Thyroid gland (tissue), 4 donors: ENCODE data around the gene BICDL2. TPM values are rescaled to one million over a fixed set of nuclear protein-coding genes. Genes with fewer than 3 reads are reported as not detected.
A peak's percentile ranks its signal among the peaks of the same experiment; 100 is the strongest.

Source experiments
- DNase-seq, 2 donors: peaks; one replicate each; pipeline ENCODE4 v3.0.0-alpha.2; 2019
- H3K27ac ChIP-seq, 3 donors: fragments of 200-600 bp; sonication (generic); 1 replicate in 2 of 3; 2 replicates in 1 of 3; pipeline ENCODE4 v1.5.1; 2016 to 2019; ENCODE audit warnings: mild to moderate bottlenecking in 1 of 3, moderate library complexity in 1 of 3
- H3K27me3 ChIP-seq: fragments of 200-600 bp; sonication (generic); one replicate; pipeline ENCODE4 v1.5.1; 2019
- H3K36me3 ChIP-seq, 2 donors: fragments of 200-600 bp; sonication (generic); one replicate each; pipeline ENCODE4 v1.5.1; 2016 to 2019
- H3K4me1 ChIP-seq, 2 donors: fragments of 200-600 bp; sonication (generic); one replicate each; pipeline ENCODE4 v1.5.1; 2017 to 2019
- H3K4me3 ChIP-seq, 3 donors: fragments of 200-600 bp; sonication (generic); replicated peaks in 1 of 3; 1 replicate in 2 of 3; 2 replicates in 1 of 3; pipeline ENCODE4 v1.5.1; 2016; ENCODE audit warnings: mild to moderate bottlenecking in 1 of 3
- H3K9me3 ChIP-seq: fragments of 200-600 bp; sonication (generic); one replicate; pipeline ENCODE4 v1.5.1; 2017
- POLR2A ChIP-seq, 2 donors: fragments of 450-650 bp; IDR thresholded peaks; one replicate each; pipeline ENCODE4 v1.6.1; 2017; ENCODE audit warnings: antibody characterized with exemption in 2 of 2, mild to moderate bottlenecking in 2 of 2, moderate library complexity in 1 of 2
- WGBS, 2 donors: methylation state at CpG; one replicate each; pipeline ENCODE4 v1.1.5; 2017; 5-methylcytosine and 5-hydroxymethylcytosine counted together
- intact Hi-C: fragments of 100-400 bp; cut with DNase I; formaldehyde crosslinking; loops from one replicate; pipeline ENCODE4 v1.15.1; 2023
- total RNA-seq, 4 donors: library from RNA; depleted of rRNA; stranded (reverse); fragments of >200 nt; gene quantifications; one replicate each; pipeline ENCODE4 v1.2.3, GENCODE V29; 2016
- TF ChIP-seq, protein P1 (sequence below), 6 experiments: fragments of 200-600 bp in 3 of 6; fragments of 450-650 bp in 3 of 6; sonication (generic) in 3 of 6; IDR thresholded peaks; one replicate each; pipeline ENCODE4 v1.5.1; 2016 to 2019; ENCODE audit warnings: antibody characterized with exemption in 6 of 6, mild to moderate bottlenecking in 2 of 6, inconsistent platforms in 1 of 6, moderate library complexity in 1 of 6

Gene BICDL2
- total RNA-seq, 4 donors from 2014 or later, result 7.3 to 17.8 (median 14.6) TPM

- intact Hi-C loops, result no loop called here
- Histone ChIP-seq H3K4me3 (no peak overlapping the region), H3K36me3 (no peaks in the 10 kb centered on the region), H3K4me1 (peaks cover 0 to 4% of the 10 kb centered on the region in 2 donors), H3K9me3 (no peaks in the 10 kb centered on the region), H3K27ac (no peak overlapping the region), H3K27me3 (no peaks in the 10 kb centered on the region)
- WGBS, 2 donors, result 13 to 21% methylated on average over 21 to 40 of the region's 58 CpGs
- TF ChIP-seq, protein P1, sequence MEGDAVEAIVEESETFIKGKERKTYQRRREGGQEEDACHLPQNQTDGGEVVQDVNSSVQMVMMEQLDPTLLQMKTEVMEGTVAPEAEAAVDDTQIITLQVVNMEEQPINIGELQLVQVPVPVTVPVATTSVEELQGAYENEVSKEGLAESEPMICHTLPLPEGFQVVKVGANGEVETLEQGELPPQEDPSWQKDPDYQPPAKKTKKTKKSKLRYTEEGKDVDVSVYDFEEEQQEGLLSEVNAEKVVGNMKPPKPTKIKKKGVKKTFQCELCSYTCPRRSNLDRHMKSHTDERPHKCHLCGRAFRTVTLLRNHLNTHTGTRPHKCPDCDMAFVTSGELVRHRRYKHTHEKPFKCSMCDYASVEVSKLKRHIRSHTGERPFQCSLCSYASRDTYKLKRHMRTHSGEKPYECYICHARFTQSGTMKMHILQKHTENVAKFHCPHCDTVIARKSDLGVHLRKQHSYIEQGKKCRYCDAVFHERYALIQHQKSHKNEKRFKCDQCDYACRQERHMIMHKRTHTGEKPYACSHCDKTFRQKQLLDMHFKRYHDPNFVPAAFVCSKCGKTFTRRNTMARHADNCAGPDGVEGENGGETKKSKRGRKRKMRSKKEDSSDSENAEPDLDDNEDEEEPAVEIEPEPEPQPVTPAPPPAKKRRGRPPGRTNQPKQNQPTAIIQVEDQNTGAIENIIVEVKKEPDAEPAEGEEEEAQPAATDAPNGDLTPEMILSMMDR (IDR thresholded peaks at IDR 0.05), result peak in 5 of 6 experiments; percentile 23 to 60 (median 53)
- peak in 1 of 2 donors; percentile 66 for TF ChIP-seq POLR2A (IDR thresholded peaks at IDR 0.05)
- DNase-seq, result peak; percentile 98
Measured at GRCh38 chr16:3003582-3004270, 33.0 kb downstream of the BICDL2 start.

DNA sequence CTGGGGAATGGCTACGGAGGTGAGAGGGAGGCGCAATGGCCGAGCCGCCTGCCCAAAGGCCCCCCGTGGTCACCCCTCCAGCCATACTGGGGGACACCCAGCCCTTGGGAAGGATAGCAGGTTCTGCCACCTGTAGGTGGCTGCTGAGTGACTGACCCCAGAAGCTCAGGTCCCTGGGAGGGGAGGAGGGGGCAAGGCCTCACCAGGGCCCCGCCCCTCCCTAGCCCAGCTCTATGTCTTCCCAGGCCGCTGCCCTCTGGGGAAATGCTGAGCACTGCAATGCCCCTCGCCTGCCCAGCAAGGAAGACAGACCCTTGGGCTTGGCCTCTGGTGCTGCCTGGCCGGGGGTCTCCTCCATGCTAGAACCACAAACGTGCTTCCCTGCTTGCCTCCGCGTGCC, 35.4 kb downstream of the BICDL2 start:
- DNase-seq, result no peak
- Histone ChIP-seq H3K9me3 (no peaks in the 10 kb centered on the region), H3K4me3 (no peak overlapping the region), H3K4me1 (peaks cover 0 to 4% of the 10 kb centered on the region in 2 donors), H3K27ac (no peak overlapping the region), H3K36me3 (no peaks in the 10 kb centered on the region), H3K27me3 (no peaks in the 10 kb centered on the region)
- TF ChIP-seq, protein P1 (IDR thresholded peaks at IDR 0.05), result no peak
- intact Hi-C loops, result no loop called here
- WGBS, 2 donors, result 76 to 94% methylated on average over 5 to 9 of the region's 12 CpGs

GRCh38 chr16:3000540-3000939, 36.2 kb downstream of the BICDL2 start:
- Histone ChIP-seq H3K36me3 (no peaks in the 10 kb centered on the region), H3K27me3 (no peaks in the 10 kb centered on the region), H3K4me3 (no peak overlapping the region), H3K9me3 (no peaks in the 10 kb centered on the region), H3K4me1 (peaks cover 0 to 4% of the 10 kb centered on the region in 2 donors), H3K27ac (no peak overlapping the region)
- intact Hi-C loops, result no loop called here
- no peak for DNase-seq
- TF ChIP-seq POLR2A (IDR thresholded peaks at IDR 0.05), result no peak
- TF ChIP-seq, protein P1 (IDR thresholded peaks at IDR 0.05), result no peak
- WGBS, 2 donors, result 90 to 100% methylated on average over 1 of the region's 4 CpGs

DNA sequence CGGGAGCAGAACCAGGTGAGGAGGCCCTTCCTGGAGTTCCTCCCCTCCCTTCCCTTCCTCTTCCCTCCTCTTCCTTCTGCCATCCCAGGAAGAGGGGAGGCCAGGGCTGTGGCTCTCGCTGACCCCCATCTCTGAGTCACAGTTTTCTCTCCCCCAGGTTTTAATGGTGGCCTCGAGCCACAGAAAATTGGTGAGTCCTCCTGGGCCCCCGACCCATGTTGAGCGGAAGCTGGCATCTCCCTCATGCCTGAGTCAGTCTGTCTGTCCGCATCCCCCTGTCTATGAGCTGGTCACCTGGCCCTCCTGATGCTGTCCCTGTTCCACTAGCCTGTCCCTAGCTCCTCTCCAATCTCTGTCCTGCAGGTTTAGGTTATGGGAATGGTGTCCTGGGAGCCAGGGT, 36.8 kb downstream of the BICDL2 start:
- H3K36me3 ChIP-seq, result no peaks in the 10 kb centered on the region
- H3K4me1 ChIP-seq, result peaks cover 0 to 3% of the 10 kb centered on the region in 2 donors
- H3K4me3 ChIP-seq, result no peak overlapping the region
- no peaks in the 10 kb centered on the region for H3K27me3 ChIP-seq
- DNase-seq, result no peak
- 87 to 88% methylated on average over 6 of the region's 6 CpGs for WGBS, 2 donors
- no peak for TF ChIP-seq POLR2A (IDR thresholded peaks at IDR 0.05)
- TF ChIP-seq, protein P1 (IDR thresholded peaks at IDR 0.05), result no peak
- H3K27ac ChIP-seq, result no peak overlapping the region
- no peaks in the 10 kb centered on the region for H3K9me3 ChIP-seq
- intact Hi-C loops, result no loop called here

DNA sequence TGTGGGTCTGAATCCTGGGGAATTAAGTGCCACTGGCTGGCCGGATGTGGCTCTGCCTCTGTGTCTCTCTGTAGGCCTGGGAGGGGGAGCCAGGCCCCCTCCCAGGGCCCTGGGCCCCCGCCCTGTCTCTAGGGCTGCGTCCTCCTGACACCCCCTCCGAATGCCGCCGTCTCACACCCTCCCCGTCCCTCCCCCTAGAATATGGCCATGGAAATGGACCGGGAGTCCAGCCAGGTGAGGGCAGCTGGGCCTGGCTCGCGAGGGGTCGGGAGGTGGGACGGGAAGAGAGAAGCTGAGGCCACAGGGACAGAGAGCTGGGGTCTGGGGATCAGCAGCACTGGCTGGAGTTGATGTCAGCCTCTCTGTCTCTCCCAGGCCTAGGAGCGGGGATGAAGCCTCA, 40.4 kb downstream of the BICDL2 start:
- Histone ChIP-seq H3K27ac (no peak overlapping the region), H3K9me3 (no peaks in the 10 kb centered on the region), H3K4me1 (no peaks in the 10 kb centered on the region), H3K27me3 (no peaks in the 10 kb centered on the region), H3K36me3 (no peaks in the 10 kb centered on the region), H3K4me3 (no peak overlapping the region)
- DNase-seq, result no peak
- intact Hi-C loops, result no loop called here
- WGBS, 2 donors, result 82 to 88% methylated on average over 11 to 12 of the region's 13 CpGs
- TF ChIP-seq POLR2A (IDR thresholded peaks at IDR 0.05), result no peak
- TF ChIP-seq, protein P1 (IDR thresholded peaks at IDR 0.05), result no peak
